ENCODE data around the gene FAM20A. TPM values are rescaled to one million over a fixed set of nuclear protein-coding genes. Genes with fewer than 3 reads are reported as not detected.

The FAM20A gene
- total and polyA plus RNA-seq, 2 of the 8 experiments (the other 6 are each of a cell fraction or from before 2014, with no cell fraction given), result 3.6 to 11.9 TPM

- TF ChIP-seq SIN3A (conservative IDR thresholded peaks at IDR 0.05 in 1 of 2, IDR thresholded peaks at IDR 0.05 in 1 of 2; ENCODE audit: low read depth in 1 of 2, low read length in 2 of 2), result no peak
- TF ChIP-seq TEAD4 (IDR thresholded peaks at IDR 0.05; ENCODE audit: low read depth, low read length), result no peak
- TF ChIP-seq SIX5 (IDR thresholded peaks at IDR 0.05; ENCODE audit: low read depth, low read length), result no peak
- no peak for TF ChIP-seq TBP (IDR thresholded peaks at IDR 0.05; ENCODE audit: low read depth, low read length)
- no peak for TF ChIP-seq SP4 (IDR thresholded peaks at IDR 0.05; ENCODE audit: low read length)
These were observed 13.3 kb downstream of the FAM20A start (continued) for GRCh38 chr17:68587847-68588246.
